Measurements from ENCODE around the gene ORC3.

GRCh38 chr6:87655824-87656223 is 65.9 kb downstream of the ORC3 start:
- TF ChIP-seq ZFX (IDR thresholded peaks at IDR 0.05; ENCODE audit: borderline replicate concordance), result no peak
- TF ChIP-seq CTCF (IDR thresholded peaks at IDR 0.05), result no peak

Measured in 22Rv1 (cell line).